Fibroblast of lung (primary cell): ENCODE data around the gene ATP6V0C.

Experiments used
- EZH2 ChIP-seq: IDR thresholded peaks from 2 replicates; pipeline ENCODE4 v1.5.1; 2012; ENCODE audit warnings: low read length, control low read depth, mild to moderate bottlenecking; ENCODE audit errors: missing control alignments
- TF ChIP-seq, protein P1 (sequence below), 2 donors: IDR thresholded peaks in 1 of 2; conservative IDR thresholded peaks in 1 of 2; 1 replicate in 1 of 2; 2 replicates in 1 of 2; pipeline ENCODE4 v1.5.1; 2011 to 2012; ENCODE audit warnings: low read length in 2 of 2, control low read depth in 1 of 2, inconsistent platforms in 1 of 2, low read depth in 1 of 2, mild to moderate bottlenecking in 1 of 2

- TF ChIP-seq, protein P1, sequence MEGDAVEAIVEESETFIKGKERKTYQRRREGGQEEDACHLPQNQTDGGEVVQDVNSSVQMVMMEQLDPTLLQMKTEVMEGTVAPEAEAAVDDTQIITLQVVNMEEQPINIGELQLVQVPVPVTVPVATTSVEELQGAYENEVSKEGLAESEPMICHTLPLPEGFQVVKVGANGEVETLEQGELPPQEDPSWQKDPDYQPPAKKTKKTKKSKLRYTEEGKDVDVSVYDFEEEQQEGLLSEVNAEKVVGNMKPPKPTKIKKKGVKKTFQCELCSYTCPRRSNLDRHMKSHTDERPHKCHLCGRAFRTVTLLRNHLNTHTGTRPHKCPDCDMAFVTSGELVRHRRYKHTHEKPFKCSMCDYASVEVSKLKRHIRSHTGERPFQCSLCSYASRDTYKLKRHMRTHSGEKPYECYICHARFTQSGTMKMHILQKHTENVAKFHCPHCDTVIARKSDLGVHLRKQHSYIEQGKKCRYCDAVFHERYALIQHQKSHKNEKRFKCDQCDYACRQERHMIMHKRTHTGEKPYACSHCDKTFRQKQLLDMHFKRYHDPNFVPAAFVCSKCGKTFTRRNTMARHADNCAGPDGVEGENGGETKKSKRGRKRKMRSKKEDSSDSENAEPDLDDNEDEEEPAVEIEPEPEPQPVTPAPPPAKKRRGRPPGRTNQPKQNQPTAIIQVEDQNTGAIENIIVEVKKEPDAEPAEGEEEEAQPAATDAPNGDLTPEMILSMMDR (conservative IDR thresholded peaks at IDR 0.05 in 1 of 2, IDR thresholded peaks at IDR 0.05 in 1 of 2; ENCODE audit: low read depth in 1 of 2, low read length in 2 of 2), result no peak
- no peak for TF ChIP-seq EZH2
These were observed 37.4 kb upstream of the ATP6V0C start for GRCh38 chr16:2476345-2476720.
